Subcutaneous adipose tissue (tissue), 4 donors: ENCODE data around the gene TP63. TPM values are rescaled to one million over a fixed set of nuclear protein-coding genes. Genes with fewer than 3 reads are reported as not detected.

Source experiments
- CTCF ChIP-seq: fragments of 450-650 bp; IDR thresholded peaks from one replicate; pipeline ENCODE4 v1.5.1; 2016; ENCODE audit warnings: low read depth, mild to moderate bottlenecking, control low read depth, antibody characterized with exemption, moderate library complexity
- total RNA-seq, 4 donors: library from RNA; depleted of rRNA; stranded (reverse); fragments of >200 nt; gene quantifications; one replicate each; pipeline ENCODE4 v1.1.0, GENCODE V29; 2016

Gene TP63
- total RNA-seq, 4 donors from 2014 or later, result 0.17 to 0.44 TPM; not detected in 2

GRCh38 chr3:189606774-189607173 lies 24.4 kb upstream of the TP63 start:
- no peak for TF ChIP-seq CTCF

GRCh38 chr3:189613122-189613521 lies 18.1 kb upstream of the TP63 start:
- no peak for TF ChIP-seq CTCF

- TF ChIP-seq CTCF, result no peak
Measured at GRCh38 chr3:189621948-189622603, 9.1 kb upstream of the TP63 start.

GRCh38 chr3:189622629-189623028 lies 8.6 kb upstream of the TP63 start:
- no peak for TF ChIP-seq CTCF

GRCh38 chr3:189624130-189624529 lies 7.1 kb upstream of the TP63 start:
- no peak for TF ChIP-seq CTCF

GRCh38 chr3:189625071-189625470 lies 6.1 kb upstream of the TP63 start:
- TF ChIP-seq CTCF, result no peak

GRCh38 chr3:189625572-189625971 lies 5.6 kb upstream of the TP63 start:
- TF ChIP-seq CTCF, result no peak
